Measurements from ENCODE around the gene CTNNA2. TPM values are rescaled to one million over a fixed set of nuclear protein-coding genes. Genes with fewer than 3 reads are reported as not detected.

CTNNA2 gene
- total RNA-seq, 1 experiment from 2014 or later: not detected

GRCh38 chr2:79612999-79613398 is 100.1 kb downstream of the CTNNA2 start:
- no peak for DNase-seq (ENCODE audit: low read depth)

DNA sequence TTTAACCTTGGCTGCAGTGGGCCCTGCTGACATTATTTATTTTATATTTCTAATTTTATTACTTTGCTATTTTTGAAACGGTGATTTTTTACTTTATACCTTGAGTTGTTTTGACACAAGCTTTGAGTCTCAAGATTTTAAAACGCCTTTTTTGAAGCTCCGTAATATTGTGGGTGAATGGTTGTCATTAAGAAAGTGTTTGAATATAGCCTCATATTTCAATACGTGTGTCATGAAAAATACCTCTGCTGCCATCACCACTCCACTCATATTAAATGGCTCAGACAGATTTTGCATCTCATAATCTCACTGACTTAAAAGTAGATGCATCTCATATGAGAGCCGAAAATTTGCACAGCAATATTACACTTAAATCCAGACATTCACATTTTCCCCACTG is 106.6 kb downstream of the CTNNA2 start:
- no peak for DNase-seq (ENCODE audit: low read depth)

DNA sequence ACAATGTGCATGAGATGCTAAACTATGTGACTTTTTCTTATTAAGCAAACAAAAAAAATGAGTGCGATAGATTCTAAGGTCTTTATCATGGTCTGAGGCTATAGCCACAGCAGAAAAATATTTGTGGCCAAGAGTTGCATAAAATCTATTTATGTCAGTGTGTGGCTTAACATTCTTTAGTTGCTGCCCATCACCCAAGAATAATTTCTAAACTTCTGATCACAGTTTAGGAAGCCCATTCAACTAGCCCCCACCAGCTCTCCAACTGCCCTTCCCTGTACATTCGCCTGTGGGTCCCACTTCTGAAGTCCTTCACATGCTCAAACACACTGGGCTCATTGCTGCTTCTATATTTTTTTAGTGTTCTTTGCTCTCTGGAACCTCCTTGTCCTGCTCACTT is 107.1 kb downstream of the CTNNA2 start:
- no peak for DNase-seq (ENCODE audit: low read depth)

GRCh38 chr2:79620679-79621078 is 107.8 kb downstream of the CTNNA2 start:
- DNase-seq (ENCODE audit: low read depth): no peak

- DNase-seq (ENCODE audit: low read depth): no peak
Observed at GRCh38 chr2:79621252-79621651, 108.4 kb downstream of the CTNNA2 start.

DNA sequence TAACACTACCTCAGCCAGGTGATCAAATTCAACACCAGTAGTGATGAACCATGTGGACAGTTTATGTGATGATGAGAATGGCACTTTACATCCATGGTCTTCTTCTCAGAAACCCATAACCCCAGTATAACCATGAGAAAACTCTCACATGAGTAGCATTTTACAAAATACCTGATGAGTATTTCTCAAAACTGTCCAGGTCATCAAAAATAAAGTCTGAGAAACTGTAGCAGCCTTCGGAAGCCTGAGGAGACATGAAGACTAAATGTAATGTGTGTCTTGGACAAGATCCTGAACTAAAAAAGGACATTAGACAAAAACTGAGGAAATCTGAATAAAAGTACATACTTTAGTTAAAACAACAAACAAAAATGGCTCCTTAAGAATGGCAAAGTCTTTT is 108.9 kb downstream of the CTNNA2 start:
- DNase-seq (ENCODE audit: low read depth): no peak

DNA sequence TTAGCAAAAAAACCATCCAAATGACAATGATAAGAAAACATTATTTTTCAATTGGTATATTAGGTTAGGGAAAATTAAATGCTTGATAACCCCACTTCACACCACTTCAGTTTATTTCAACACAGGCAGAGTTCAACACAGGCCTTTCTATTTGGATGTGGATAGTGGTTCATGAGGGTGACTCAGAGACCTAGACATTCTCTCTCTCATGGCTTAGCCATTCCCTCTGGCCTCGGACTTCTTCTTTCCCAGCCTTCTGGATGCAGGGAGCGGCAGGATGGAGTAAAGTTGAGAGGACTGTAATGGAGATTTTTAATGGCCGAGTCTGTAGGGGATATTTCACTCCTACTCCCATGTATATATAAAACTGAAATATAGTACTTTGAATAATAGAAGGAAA is 109.7 kb downstream of the CTNNA2 start:
- no peak for DNase-seq (ENCODE audit: low read depth)

DNA sequence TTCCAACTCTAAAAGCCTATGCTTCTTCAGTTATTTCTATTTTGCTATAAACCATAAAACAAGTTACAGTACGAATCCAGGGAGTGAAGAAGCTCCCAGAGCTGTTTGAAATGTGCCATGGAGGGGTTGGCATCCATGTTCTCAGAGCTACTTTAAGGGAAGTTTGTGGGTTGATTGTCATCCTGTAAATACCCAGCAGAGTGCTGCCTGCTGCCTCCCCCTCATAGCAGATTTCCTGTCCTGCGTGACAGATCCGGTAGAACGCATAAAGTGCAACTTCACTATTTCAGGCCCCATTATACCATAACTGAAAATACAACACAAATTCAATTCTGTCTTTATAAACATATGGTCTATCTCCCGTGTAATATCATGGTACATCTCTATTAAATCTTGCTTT is 114.4 kb downstream of the CTNNA2 start:
- no peak for DNase-seq (ENCODE audit: low read depth)

- DNase-seq (ENCODE audit: low read depth): no peak
Observed at GRCh38 chr2:79630060-79630459, 117.2 kb downstream of the CTNNA2 start.

DNA sequence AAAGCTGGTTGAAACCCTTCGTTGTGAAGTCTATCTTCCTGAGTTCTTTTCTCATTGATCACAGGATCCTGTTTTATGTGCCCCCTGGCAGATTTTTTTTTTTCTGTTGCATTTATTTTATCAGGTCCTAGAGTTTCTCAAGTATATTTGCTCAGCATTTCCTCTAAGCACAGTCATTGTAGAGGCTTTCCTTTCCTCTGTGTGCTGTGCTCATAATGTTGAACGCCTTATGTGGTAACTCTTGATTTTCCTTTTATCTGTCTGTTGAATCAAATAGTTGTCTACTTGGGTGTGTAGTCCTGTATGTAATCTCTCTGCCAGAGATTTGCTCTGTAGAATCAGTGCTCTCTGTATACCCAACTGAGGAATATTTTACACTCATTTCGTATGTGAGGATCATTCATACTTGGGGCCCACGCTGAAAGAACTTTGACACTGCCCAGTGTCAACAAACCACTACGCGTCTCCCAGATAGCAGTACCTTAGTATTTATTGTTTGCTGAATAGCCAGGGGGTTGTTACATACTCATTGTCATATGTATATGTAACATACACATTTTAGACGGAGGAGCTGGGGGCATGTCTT is 118.2 kb downstream of the CTNNA2 start:
- DNase-seq (ENCODE audit: low read depth): no peak

GRCh38 chr2:79638410-79638809 is 125.6 kb downstream of the CTNNA2 start:
- DNase-seq (ENCODE audit: low read depth): no peak

GRCh38 chr2:79638954-79639353 is 126.1 kb downstream of the CTNNA2 start:
- DNase-seq (ENCODE audit: low read depth): no peak

DNA sequence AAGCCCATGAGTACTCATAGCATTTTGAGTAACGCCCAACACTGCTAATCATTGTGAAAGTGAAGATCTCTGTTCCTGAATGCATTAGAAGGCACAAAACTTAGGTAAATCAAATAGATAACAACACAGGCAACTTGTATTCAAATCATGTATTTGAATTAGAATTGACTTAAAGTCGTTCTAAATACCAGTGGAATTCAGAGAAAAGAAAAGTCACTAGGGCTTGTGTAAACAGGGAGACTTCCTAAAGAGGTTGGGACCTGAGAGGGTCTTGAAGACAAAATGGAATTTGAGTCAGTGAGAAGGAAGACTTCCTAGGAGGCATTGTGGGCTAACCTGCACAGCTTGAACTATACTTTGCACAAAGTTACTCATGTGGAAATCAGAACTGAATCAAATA is 127.2 kb downstream of the CTNNA2 start:
- no peak for DNase-seq (ENCODE audit: low read depth)

DNA sequence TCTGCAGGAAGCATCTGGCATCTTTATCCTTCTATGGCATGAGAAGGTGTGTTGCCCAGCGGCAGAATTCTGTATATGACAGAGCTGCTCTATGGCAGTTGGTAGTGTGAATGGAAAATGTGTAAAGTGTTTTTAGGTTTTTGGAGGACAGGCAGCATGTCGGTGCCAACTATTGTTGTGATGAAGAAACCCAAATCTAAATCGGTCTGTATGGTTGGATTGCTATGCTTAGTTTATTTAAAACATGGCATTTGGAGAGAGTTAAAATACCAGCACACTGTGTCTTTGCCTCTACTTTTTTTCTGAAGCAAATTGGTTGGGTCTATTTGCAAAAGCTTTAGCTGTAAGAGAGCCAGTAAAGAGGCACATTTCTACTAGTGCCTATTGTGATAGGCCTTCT is 136.7 kb downstream of the CTNNA2 start:
- DNase-seq (ENCODE audit: low read depth): no peak

DNA sequence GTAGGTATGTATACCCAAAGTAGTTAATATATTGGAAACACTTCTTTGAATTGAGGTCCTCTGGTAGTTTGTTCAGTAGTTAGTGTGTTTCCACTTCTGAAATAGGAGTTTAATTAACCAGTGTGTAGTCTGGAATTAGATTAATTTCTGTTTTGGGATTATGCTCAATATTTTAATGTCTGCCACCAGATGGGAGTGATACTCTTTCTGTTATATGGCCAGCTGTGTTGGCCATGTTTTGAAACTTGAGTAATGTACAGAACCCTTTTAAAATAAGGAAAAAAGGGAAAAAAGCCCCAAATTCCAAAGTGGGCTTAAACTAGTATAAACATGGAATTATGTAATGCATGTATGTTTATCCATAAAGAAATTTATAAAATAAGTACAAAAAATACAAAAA is 147.7 kb downstream of the CTNNA2 start:
- no peak for DNase-seq (ENCODE audit: low read depth)

DNA sequence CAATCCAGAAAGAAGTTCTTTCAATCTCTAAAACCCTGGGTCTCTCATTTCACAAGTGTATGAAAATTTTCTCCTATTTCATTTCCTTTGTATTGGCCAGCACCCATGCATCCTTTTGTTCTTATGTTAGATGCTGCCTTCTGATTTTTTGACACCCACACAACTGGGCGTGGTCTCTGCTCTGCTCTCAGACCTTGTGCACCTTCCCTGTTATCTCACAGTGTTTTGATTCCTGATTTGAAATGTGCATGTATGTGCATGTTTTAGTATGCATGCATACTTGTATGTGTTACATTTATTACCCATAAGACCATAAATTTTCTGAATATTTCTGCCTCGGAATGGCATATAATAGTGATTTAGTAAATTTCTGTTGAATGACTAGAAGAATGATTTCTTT is 152.2 kb downstream of the CTNNA2 start:
- DNase-seq (ENCODE audit: low read depth): no peak

DNA sequence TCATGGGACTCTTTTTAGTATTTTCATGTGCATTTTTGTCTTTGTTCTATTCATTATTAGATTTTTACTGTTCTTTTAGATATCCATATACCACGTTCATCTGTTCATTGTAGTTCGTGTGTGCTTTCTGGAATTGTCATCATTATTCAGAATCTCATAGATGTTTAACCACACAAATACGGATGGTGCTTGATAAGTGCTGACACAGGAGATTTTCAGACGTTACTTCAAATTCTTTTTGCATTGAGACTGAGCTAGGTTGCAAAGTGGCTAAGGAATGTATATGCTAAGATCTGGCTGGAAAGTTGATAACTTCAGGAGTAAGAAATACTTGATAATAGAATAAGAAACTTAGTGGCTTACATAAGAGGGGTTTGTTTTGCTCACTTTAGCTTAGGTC is 153.6 kb downstream of the CTNNA2 start:
- DNase-seq (ENCODE audit: low read depth): no peak

- DNase-seq (ENCODE audit: low read depth): no peak
Observed at GRCh38 chr2:79669714-79670113, 156.9 kb downstream of the CTNNA2 start.

DNA sequence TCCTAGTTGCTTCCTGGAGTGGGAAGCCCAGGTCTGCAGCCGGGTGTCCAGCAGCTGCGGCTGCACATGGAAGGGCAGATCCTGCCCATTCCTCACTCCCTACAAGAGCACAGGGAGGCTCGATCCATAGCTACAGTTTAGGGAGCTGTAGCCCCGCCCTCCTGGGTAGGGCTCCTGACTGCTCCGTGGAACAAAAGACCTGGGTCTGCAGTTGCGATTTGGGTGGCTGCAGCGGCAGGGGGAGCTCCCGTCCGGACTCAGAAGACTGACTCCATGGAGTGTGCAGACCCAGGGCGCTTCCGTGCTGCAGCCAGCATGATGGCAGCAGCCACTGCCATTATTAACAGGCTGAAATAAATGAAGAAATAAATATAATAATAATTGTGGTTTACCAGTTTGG is 157.3 kb downstream of the CTNNA2 start:
- DNase-seq (ENCODE audit: low read depth): no peak

DNA sequence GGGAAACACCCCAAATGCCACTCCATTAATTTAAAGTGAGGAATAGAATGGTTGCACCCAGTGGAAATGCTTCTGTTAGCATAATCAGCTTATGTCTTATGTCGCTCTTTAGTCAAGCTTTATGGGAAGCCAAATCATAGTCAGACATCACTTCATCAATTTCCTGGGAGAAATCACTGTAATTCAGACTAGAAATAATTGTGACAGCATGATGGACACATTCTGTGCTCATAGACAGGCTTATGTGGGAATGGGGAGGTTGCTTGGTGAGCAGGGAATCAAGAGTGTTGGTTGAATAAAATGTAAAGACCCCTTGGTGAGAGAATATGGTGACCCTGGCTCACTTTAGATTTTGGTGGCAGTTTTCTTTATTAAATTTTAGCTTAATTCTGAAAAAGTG is 174.0 kb downstream of the CTNNA2 start:
- no peak for DNase-seq (ENCODE audit: low read depth)

DNA sequence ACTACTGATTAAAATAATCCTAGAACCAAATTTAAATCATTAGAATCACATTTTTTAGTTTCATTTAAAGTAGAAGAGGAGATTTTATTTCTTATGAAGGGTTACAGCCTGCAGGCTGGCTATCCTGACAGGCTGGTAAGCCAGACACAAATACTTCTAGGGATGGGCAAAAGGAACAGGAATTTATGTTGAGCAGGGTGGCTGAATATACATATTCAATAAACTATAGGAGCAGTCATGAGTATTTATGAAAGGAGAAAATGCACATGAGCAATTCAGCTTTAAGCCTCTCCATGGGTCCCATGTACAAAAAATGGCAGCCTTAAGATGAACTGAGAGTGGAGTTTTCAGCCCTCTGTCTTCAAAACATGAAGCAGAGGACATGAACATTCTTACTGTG is 182.4 kb downstream of the CTNNA2 start:
- DNase-seq (ENCODE audit: low read depth): no peak

- DNase-seq (ENCODE audit: low read depth): no peak
Observed at GRCh38 chr2:79697200-79697599, 184.3 kb downstream of the CTNNA2 start.

GRCh38 chr2:79700651-79701050 is 187.8 kb downstream of the CTNNA2 start:
- DNase-seq (ENCODE audit: low read depth): no peak

- DNase-seq (ENCODE audit: low read depth): no peak
Observed at GRCh38 chr2:79702905-79703304, 190.1 kb downstream of the CTNNA2 start.

DNA sequence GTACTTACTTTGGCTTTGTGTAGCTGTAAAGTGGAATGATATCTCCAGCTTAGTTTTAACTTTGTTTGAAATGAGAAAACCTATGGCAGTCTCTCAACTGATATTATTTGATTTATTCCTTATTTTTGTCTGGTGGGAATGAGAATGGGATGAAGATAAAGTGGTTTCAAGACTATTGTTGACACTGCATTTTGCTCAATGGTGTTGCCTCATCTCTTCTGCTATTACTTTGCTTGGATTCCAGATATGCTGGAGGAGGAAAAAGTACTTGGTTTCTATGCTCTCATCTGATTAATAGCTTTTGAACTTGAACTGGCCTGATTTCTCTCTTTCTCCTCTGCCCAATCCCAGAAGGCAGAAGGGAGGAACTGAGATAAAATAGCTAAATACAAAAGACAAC is 198.2 kb downstream of the CTNNA2 start:
- DNase-seq (ENCODE audit: low read depth): no peak

Data from Daoy (cell line).